PFSK-1 (cell line): ENCODE measurements around the gene MAGEB4.

ENCODE experiments used
- POLR2AphosphoS5 ChIP-seq: IDR thresholded peaks from 2 replicates; pipeline ENCODE4 v1.6.1; 2012; ENCODE audit warnings: low read depth, mild to moderate bottlenecking, control low read depth, low read length, moderate library complexity
- REST ChIP-seq, 2 experiments: IDR thresholded peaks; 2 replicates each; pipeline versions ENCODE4 v1.6.1 to v1.8.0; 2011 to 2012; ENCODE audit warnings: low read depth in 2 of 2, low read length in 2 of 2, control low read depth in 1 of 2, inconsistent platforms in 1 of 2, mild to moderate bottlenecking in 1 of 2, moderate library complexity in 1 of 2; ENCODE audit not compliant: insufficient read depth in 1 of 2
- SIN3A ChIP-seq: IDR thresholded peaks from 2 replicates; pipeline ENCODE4 v1.6.1; 2012; ENCODE audit warnings: mild to moderate bottlenecking, low read length, moderate library complexity, borderline replicate concordance; ENCODE audit not compliant: insufficient read depth
- TAF1 ChIP-seq: IDR thresholded peaks from 2 replicates; pipeline ENCODE4 v1.6.1; 2012; ENCODE audit warnings: low read length, control low read depth, borderline replicate concordance; ENCODE audit not compliant: insufficient read depth

GRCh38 chrX:30248854-30249253, 7.1 kb downstream of the MAGEB4 start:
- TF ChIP-seq SIN3A = no peak
- TF ChIP-seq POLR2AphosphoS5 = no peak
- TF ChIP-seq TAF1 = no peak
- no peak for TF ChIP-seq REST (IDR thresholded peaks at IDR 0.05; ENCODE audit: insufficient read depth in 1 of 2, low read depth in 2 of 2, low read length in 2 of 2)
